Cardiac fibroblast (primary cell): ENCODE data around the gene LIPT2.

Source experiments
- DNase-seq, 2 donors: peaks; one replicate each; pipeline versions ENCODE4 v3.0.0 to v3.0.0-alpha.2; 2010; ENCODE audit warnings: low read depth in 2 of 2
- H3K4me3 ChIP-seq, 2 donors: replicated peaks in 1 of 2; 1 replicate in 1 of 2; 2 replicates in 1 of 2; pipeline ENCODE4 v1.5.1; 2011; ENCODE audit warnings: low read depth in 2 of 2, low read length in 2 of 2, mild to moderate bottlenecking in 2 of 2, moderate library complexity in 1 of 2
- TF ChIP-seq, protein P1 (sequence below): IDR thresholded peaks from one replicate; pipeline ENCODE4 v1.5.1; 2011; ENCODE audit warnings: low read depth, mild to moderate bottlenecking, low read length, inconsistent platforms

The LIPT2 gene

GRCh38 chr11:74485868-74486267 is 7.7 kb downstream of the LIPT2 start:
- H3K4me3 ChIP-seq, result no peak overlapping the region
- TF ChIP-seq, protein P1, sequence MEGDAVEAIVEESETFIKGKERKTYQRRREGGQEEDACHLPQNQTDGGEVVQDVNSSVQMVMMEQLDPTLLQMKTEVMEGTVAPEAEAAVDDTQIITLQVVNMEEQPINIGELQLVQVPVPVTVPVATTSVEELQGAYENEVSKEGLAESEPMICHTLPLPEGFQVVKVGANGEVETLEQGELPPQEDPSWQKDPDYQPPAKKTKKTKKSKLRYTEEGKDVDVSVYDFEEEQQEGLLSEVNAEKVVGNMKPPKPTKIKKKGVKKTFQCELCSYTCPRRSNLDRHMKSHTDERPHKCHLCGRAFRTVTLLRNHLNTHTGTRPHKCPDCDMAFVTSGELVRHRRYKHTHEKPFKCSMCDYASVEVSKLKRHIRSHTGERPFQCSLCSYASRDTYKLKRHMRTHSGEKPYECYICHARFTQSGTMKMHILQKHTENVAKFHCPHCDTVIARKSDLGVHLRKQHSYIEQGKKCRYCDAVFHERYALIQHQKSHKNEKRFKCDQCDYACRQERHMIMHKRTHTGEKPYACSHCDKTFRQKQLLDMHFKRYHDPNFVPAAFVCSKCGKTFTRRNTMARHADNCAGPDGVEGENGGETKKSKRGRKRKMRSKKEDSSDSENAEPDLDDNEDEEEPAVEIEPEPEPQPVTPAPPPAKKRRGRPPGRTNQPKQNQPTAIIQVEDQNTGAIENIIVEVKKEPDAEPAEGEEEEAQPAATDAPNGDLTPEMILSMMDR, result no peak
- DNase-seq, result no peak

GRCh38 chr11:74480688-74481417 is 12.7 kb downstream of the LIPT2 start:
- TF ChIP-seq, protein P1, result no peak
- DNase-seq, result no peak
- no peak overlapping the region for H3K4me3 ChIP-seq

GRCh38 chr11:74479732-74480123 is 13.8 kb downstream of the LIPT2 start:
- TF ChIP-seq, protein P1, result no peak
- DNase-seq, result no peak

DNA sequence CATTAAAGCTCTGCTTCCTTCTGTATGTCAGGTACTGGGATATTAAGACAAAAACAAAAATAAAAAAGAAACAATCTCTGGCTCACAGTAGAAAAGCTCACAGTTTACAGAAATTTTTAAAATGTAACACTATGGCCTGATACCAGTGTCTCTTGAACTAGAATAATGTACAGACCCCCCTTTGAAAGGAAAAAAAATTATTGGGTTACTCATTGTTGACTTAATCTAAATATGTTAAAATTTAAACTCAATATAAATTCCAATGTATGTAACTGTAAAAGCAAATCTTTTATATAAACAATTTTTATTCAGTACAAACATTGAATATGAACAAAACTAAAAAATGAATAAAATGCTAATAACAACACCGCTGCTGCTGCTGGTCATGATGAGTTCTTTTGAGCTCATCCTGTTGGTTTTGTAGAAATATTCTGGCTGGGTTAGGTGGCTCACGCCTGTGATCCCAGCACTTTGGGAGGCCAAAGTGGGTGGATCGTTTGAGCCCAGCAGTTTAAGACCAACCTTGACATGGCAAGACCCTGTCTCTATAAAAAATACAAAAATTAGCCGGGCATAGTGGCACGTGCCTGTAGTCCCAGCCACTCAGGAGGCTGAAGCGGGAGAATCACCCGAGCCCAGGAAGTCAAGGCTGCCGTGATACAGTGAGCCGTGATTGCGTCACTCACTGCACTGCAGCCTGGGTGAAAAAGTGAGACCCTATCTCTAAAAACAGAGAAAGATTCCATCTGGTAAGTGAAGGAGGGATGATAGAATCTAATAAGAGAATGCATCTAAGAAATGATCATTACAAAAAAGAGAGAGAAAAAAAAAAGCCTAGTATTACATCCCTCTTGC is 14.4 kb downstream of the LIPT2 start:
- TF ChIP-seq, protein P1, result no peak
- DNase-seq, result no peak
- no peak overlapping the region for H3K4me3 ChIP-seq

More at GRCh38 chr11:74479732-74480123, 13.8 kb downstream of the LIPT2 start:
- H3K4me3 ChIP-seq, result no peak overlapping the region

GRCh38 chr11:74476536-74476935 is 17.0 kb downstream of the LIPT2 start:
- no peak for DNase-seq
- H3K4me3 ChIP-seq, result no peak overlapping the region
- TF ChIP-seq, protein P1, result no peak

GRCh38 chr11:74474316-74474715 is 19.2 kb downstream of the LIPT2 start:
- DNase-seq, result peak in 1 of 2 donors; percentile 37
- no peak overlapping the region for H3K4me3 ChIP-seq
- TF ChIP-seq, protein P1, result no peak
